GM20431 (cell line): ENCODE measurements around the gene STAM2.
"Not testable (repeated sequence)": the region's sequence is repeated elsewhere in the genome, so short reads cannot be mapped to it uniquely, and the experiment has no call there.

Source experiments
- in situ Hi-C: fragments of 300-500 bp; cut with MseI, MboI; formaldehyde crosslinking; loops from one replicate; pipeline ENCODE4 v1.15.0; 2020; ENCODE audit warnings: low sequenced_read_pairs; ENCODE audit not compliant: unreplicated experiment

Gene STAM2

GRCh38 chr2:152120430-152120829 lies 55.1 kb downstream of the STAM2 start:
- in situ Hi-C loops, result no loop called here

GRCh38 chr2:152115952-152116351 lies 59.6 kb downstream of the STAM2 start:
- in situ Hi-C loops, result no loop called here

DNA sequence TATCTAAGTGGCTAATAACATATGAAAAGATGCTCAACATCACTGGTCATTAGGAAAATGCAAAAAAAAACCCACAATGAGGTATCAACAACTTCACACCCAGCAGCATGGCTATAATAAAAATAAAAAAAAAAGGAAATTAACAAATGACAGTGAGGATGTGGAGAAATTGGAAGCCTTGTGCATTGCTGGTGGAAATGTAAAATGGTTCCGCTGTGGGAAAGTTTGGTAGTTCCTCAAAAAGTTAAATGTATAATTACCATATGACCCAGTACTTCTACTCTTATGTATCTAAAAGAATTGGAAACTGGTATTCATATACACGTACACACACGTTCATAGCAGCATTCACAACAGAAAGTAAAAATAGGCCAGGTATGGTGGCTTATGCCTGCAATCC lies 61.2 kb downstream of the STAM2 start:
- in situ Hi-C loops, result no loop called here

DNA sequence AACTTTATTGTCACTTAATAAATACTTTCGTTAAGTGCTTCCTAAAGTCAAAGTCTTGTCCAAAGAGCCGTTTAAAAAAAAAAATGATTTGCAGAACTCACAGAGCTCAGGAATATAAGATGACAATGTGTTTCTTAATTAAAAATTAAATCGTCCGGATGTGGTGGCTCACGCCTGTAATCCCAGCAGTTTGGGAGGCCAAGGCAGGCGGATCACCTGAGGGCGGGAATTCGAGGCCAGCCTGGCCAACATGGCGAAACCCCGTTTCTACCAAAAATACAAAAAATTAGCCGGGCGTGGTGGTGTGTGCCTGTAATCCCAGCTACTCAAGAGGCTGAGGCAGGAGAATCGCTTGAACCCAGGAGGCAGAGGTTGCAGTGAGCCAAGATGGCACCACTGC lies 68.4 kb downstream of the STAM2 start:
- in situ Hi-C loops, result not testable (repeated sequence)

- in situ Hi-C loops, result no loop called here
These were observed 69.1 kb downstream of the STAM2 start for GRCh38 chr2:152106464-152106863.

GRCh38 chr2:152103271-152103670 lies 72.3 kb downstream of the STAM2 start:
- in situ Hi-C loops, result no loop called here

- in situ Hi-C loops, result no loop called here
These were observed 74.6 kb downstream of the STAM2 start for GRCh38 chr2:152100961-152101360.

GRCh38 chr2:152099367-152100050 lies 76.1 kb downstream of the STAM2 start:
- in situ Hi-C loops, result no loop called here

GRCh38 chr2:152098496-152099366 lies 76.8 kb downstream of the STAM2 start, which contains the start of gene CACNB4:
Gene CACNB4 (minus strand): TSS chr2:152099044.
- in situ Hi-C loops, result no loop called here

DNA sequence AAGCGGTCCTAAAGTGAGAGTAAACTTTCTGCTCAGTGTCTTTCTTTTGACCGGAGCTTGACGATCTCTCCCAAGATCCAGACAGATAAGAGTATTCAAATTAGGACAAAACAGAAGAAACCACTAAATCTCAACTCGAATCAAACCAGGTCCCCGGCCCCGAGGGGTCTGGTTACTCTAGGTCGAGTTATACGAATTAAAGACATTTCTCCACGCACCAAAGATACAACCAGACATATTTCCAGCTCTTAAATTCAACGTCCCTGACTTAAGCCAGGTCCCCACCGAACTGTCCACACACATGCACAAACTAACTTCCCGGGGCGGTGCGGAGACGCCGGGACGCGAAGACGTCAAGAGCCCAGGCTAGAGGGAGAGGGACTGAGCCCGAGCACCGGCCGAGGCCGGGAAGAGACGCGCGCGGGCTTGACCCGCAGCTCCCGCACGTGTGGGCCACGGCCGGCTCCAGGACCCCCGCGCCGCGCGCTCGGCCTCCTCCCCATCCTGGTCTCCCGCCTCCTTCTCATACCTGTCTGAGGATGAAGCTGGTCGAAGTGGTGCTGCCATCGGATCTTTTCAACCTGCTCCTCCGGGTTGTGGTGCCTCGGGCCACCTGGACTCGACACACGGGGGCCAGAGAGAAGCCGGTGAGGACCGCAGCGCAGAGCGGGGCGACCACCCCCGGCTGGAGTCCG lies 77.6 kb downstream of the STAM2 start:
- in situ Hi-C loops, result no loop called here

DNA sequence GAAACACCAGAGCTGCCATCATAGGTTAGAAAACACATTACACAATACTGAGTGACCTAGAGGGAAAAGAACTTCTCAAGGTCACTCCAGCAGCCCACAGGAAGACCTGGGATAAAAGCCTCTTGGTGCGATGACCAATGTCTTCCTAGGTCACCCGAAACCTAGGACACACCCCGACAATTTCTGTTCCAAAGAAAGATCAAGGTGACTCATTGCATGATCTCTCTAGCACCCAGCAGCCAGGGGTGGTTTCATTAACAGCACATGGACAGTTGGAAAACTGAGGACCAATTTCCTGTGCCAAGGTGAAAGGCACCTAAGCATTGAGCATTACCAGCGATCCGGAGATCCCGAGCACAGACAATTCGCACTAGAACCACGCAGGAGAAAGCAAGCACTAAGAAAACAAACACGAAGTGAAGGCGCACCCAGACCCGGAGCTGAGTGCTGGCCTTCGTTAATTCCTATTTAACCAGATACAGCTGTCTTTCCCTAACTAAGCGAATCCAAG lies 78.2 kb downstream of the STAM2 start:
- in situ Hi-C loops, result no loop called here

DNA sequence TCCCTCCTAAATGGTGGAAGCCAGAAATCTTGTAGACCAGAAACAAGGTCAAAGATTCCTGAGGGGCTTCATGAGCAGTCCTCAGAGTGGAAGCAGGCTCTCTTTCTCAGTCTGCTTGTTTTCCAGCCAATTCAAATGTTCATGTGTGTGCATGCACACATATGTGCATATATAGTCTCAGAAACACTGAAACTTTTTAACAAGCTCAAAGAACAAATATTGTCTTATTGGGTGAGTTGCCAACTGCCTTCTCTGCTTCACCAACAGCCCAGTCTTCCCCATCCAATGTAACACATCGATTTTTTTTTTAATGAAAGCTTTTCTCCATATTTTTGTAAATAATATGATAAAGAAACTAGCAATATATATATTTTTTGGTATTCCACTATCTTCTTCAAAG lies 80.4 kb downstream of the STAM2 start:
- in situ Hi-C loops, result no loop called here

DNA sequence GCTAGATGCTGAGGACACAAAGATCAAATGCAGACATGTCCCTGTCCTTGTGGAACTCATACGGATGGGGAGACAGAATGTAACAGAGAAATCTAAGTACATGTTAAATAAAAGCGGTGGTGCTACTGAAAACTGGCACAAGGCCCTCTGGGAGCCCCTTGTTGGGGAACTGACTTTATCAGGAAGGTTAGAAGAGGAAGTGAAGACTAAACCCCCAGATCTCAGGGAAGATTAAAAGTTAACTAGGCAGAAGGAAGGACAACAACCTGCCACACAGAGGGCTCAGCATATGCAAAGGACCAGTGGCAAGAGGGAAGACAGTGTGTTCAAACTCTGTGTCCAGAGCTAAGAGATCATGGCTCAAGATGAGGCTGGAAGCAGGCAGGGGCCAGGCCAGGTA lies 81.5 kb downstream of the STAM2 start:
- in situ Hi-C loops, result no loop called here

GRCh38 chr2:152093464-152093863 lies 82.1 kb downstream of the STAM2 start:
- in situ Hi-C loops, result no loop called here

GRCh38 chr2:152092095-152092494 lies 83.5 kb downstream of the STAM2 start:
- in situ Hi-C loops, result no loop called here

DNA sequence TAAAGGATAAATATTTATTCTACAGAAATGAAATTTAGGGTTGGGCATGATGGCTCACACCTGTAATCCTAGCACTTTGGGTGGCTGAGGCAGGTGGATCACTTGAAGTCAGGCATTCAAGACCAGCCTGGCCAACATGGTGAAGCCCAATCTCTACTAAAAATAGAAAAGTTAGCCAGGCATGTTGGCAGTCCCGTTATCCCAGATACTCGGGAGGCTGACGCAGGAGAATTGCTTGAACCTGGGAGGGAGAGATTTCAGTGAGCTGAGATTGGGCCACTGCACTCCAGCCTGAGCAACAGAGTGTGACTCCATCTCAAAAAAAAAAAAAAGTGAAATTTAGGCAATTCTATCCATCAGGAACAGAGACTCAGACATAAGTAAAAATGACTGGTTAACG lies 84.8 kb downstream of the STAM2 start:
- in situ Hi-C loops, result not testable (repeated sequence)

DNA sequence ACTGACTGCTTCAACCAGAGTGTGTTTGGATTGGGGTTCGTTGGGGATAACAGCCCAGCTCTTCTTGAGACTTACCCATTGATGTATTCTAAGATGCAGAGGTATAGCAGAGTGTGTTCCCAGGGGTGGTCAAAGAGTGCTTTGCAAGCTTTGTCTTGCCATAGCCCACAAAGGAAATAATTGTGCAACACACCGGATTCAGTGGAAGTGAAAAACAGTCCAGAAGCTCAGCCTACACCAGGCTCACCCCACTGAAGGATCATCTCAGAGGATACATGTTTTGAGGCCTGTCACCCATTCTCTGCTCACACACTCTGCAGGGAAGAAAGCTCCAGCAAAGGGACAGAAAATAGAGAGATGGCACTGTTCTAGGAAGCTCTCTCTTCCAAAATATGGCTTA lies 86.3 kb downstream of the STAM2 start:
- in situ Hi-C loops, result no loop called here

DNA sequence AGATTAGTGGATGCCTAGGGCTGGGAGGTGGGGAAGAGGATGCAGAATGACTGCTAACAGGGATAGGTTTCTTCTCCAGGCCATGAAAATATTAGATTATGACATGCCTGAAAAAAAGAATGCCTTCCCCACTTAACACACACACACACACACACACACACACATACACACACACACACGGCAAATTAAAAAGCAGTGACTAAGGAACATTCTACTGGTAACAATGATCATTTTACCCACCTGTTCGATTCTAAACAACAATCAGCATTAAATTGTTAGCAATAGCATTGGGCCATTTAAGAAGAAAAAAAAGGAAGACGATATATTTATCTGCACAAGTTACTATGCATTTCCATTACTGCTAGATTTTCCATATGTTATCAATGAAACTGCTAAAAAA lies 87.6 kb downstream of the STAM2 start:
- in situ Hi-C loops, result no loop called here

- in situ Hi-C loops, result no loop called here
These were observed 89.3 kb downstream of the STAM2 start for GRCh38 chr2:152086231-152086630.

- in situ Hi-C loops, result no loop called here
These were observed 91.5 kb downstream of the STAM2 start for GRCh38 chr2:152084076-152084475.
